H1 (cell line): Measurements from ENCODE around the gene GTF2A1. TPM values are rescaled to one million over a fixed set of nuclear protein-coding genes. Genes with fewer than 3 reads are reported as not detected.

Source experiments
- CTCF ChIA-PET: fragments of 300-600 bp; sonication (Branson Sonifier 250); formaldehyde crosslinking; loops from one replicate; lab custom pipeline; 2021; ENCODE audit not compliant: partially characterized antibody; lab: Charles Lee
- POLR2A ChIA-PET: fragments of 300-600 bp; sonication (Branson Sonifier 250); formaldehyde crosslinking; loops from one replicate; lab custom pipeline; 2021; ENCODE audit warnings: inconsistent platforms; ENCODE audit not compliant: partially characterized antibody; lab: Charles Lee
- DNase-seq, 2 experiments: peaks; one replicate each; pipeline versions ENCODE4 v3.0.0 to v3.0.0-alpha.2; 2010 to 2022; ENCODE audit warnings: low spot score in 2 of 2, low read depth in 1 of 2, mixed read lengths in 1 of 2
- FAIRE-seq: peaks from 2 replicates; lab custom pipeline; 2011; peaks lifted over from hg19 to GRCh38; lab: Jason Lieb, UNC
- H2AFZ ChIP-seq: 2 replicates; pipeline ENCODE4 v1.8.1; 2012; ENCODE audit warnings: low read length, inconsistent platforms
- H2AK5ac ChIP-seq: 2 replicates; pipeline ENCODE4 v1.6.1; 2013; ENCODE audit warnings: low read depth, low read length
- H2BK120ac ChIP-seq: replicated peaks from 2 replicates; pipeline ENCODE3; 2013; ENCODE audit warnings: low read depth, low read length, inconsistent platforms
- H2BK12ac ChIP-seq: 2 replicates; pipeline ENCODE4 v1.6.1; 2013; ENCODE audit warnings: low read depth, low read length
- H2BK15ac ChIP-seq: 2 replicates; pipeline ENCODE4 v1.6.1; 2013; ENCODE audit warnings: low read length
- H2BK20ac ChIP-seq: 2 replicates; pipeline ENCODE4 v1.6.1; 2013; ENCODE audit warnings: low read length
- H2BK5ac ChIP-seq: 2 replicates; pipeline ENCODE4 v1.6.1; 2013; ENCODE audit warnings: low read depth, low read length
- H3K14ac ChIP-seq: 2 replicates; pipeline ENCODE4 v1.6.1; 2013; ENCODE audit warnings: inconsistent platforms; ENCODE audit not compliant: insufficient read length
- H3K18ac ChIP-seq: 2 replicates; pipeline ENCODE4 v1.6.1; 2013; ENCODE audit warnings: low read length; ENCODE audit errors: extremely low read depth
- H3K23ac ChIP-seq: 2 replicates; pipeline ENCODE4 v1.6.1; 2013; ENCODE audit warnings: inconsistent platforms; ENCODE audit not compliant: insufficient read length
- H3K23me2 ChIP-seq: 2 replicates; pipeline ENCODE4 v1.6.1; 2013; ENCODE audit warnings: low read depth, low read length
- H3K27ac ChIP-seq: 2 replicates; pipeline ENCODE4 v1.6.1; 2011; ENCODE audit warnings: low read depth, low read length, inconsistent platforms
- H3K27me3 ChIP-seq, 4 experiments: replicated peaks in 1 of 4; 1 replicate in 1 of 4; 2 replicates in 3 of 4; pipeline versions ENCODE4 v1.6.1 to v1.8.1; 2011 to 2013; ENCODE audit warnings: low read length in 3 of 4, mild to moderate bottlenecking in 3 of 4, inconsistent platforms in 2 of 4, mixed read lengths in 2 of 4, moderate library complexity in 1 of 4; ENCODE audit not compliant: control insufficient read depth in 3 of 4, insufficient read depth in 3 of 4; ENCODE audit errors: extremely low read depth in 1 of 4
- H3K36me3 ChIP-seq, 4 experiments: 2 replicates each; pipeline versions ENCODE4 v1.6.1 to v1.8.1; 2011 to 2013; ENCODE audit warnings: mild to moderate bottlenecking in 4 of 4, low read length in 3 of 4, moderate library complexity in 2 of 4, control low read depth in 1 of 4, inconsistent platforms in 1 of 4; ENCODE audit not compliant: insufficient read depth in 4 of 4, control insufficient read depth in 2 of 4
- H3K4ac ChIP-seq: replicated peaks from 2 replicates; pipeline ENCODE3; 2013; ENCODE audit warnings: low read length, low read depth, mixed read lengths, inconsistent platforms; ENCODE audit not compliant: insufficient read length
- H3K4me1 ChIP-seq, 4 experiments: replicated peaks in 1 of 4; 1 replicate in 1 of 4; 2 replicates in 3 of 4; pipeline versions ENCODE4 v1.6.1 to v1.8.1; 2011 to 2013; ENCODE audit warnings: low read length in 3 of 4, inconsistent platforms in 2 of 4, mixed read lengths in 1 of 4; ENCODE audit not compliant: insufficient read depth in 4 of 4, control insufficient read depth in 3 of 4
- H3K4me2 ChIP-seq, 2 experiments: 2 replicates each; pipeline versions ENCODE4 v1.6.1 to v1.8.1; 2011 to 2013; ENCODE audit warnings: low read depth in 2 of 2, low read length in 2 of 2, control low read depth in 1 of 2, inconsistent platforms in 1 of 2, mild to moderate bottlenecking in 1 of 2; ENCODE audit not compliant: insufficient read depth in 1 of 2
- H3K4me3 ChIP-seq, 4 experiments: fragments of 200-600, 300-600 bp in 1 of 4; sonication (generic), shearing (Covaris generic), sonication (Bioruptor Twin) in 1 of 4; 2 replicates each; pipeline versions ENCODE4 v1.5.1 to v1.8.1; 2011 to 2016; ENCODE audit warnings: low read length in 4 of 4, low read depth in 3 of 4, control low read depth in 2 of 4, inconsistent platforms in 2 of 4, mild to moderate bottlenecking in 2 of 4, mixed read lengths in 1 of 4, moderate library complexity in 1 of 4; ENCODE audit not compliant: insufficient read depth in 2 of 4; ENCODE audit errors: extremely low read depth in 1 of 4
- H3K56ac ChIP-seq: replicated peaks from 2 replicates; pipeline ENCODE3; 2013; ENCODE audit warnings: low read depth, mild to moderate bottlenecking, mixed read lengths, low read length, inconsistent platforms; ENCODE audit not compliant: insufficient read length
- H3K79me1 ChIP-seq: 2 replicates; pipeline ENCODE4 v1.6.1; 2013; ENCODE audit warnings: low read depth, low read length, control low read depth
- H3K79me2 ChIP-seq, 2 experiments: 2 replicates each; pipeline versions ENCODE4 v1.6.1 to v1.8.1; 2012 to 2013; ENCODE audit warnings: low read length in 2 of 2, mild to moderate bottlenecking in 2 of 2, inconsistent platforms in 1 of 2; ENCODE audit not compliant: insufficient read depth in 2 of 2, control insufficient read depth in 1 of 2
- H3K9ac ChIP-seq, 4 experiments: replicated peaks in 1 of 4; 1 replicate in 1 of 4; 2 replicates in 3 of 4; pipeline versions ENCODE4 v1.6.1 to v1.8.1; 2011 to 2013; ENCODE audit warnings: low read depth in 3 of 4, low read length in 3 of 4, control low read depth in 2 of 4, mild to moderate bottlenecking in 2 of 4, moderate library complexity in 2 of 4, inconsistent platforms in 1 of 4; ENCODE audit errors: extremely low read depth in 1 of 4
- H3K9me3 ChIP-seq, 2 experiments: 2 replicates each; pipeline versions ENCODE4 v1.6.1 to v1.8.1; 2012 to 2013; ENCODE audit warnings: mild to moderate bottlenecking in 2 of 2, moderate library complexity in 2 of 2, control low read depth in 1 of 2, inconsistent platforms in 1 of 2, low read depth in 1 of 2, low read length in 1 of 2, mixed read lengths in 1 of 2; ENCODE audit not compliant: insufficient read depth in 2 of 2
- H4K20me1 ChIP-seq, 2 experiments: replicated peaks in 1 of 2; 2 replicates each; pipeline versions ENCODE3 to v1.8.1; 2011 to 2013; ENCODE audit warnings: inconsistent platforms in 2 of 2, low read length in 2 of 2, mild to moderate bottlenecking in 1 of 2; ENCODE audit not compliant: insufficient read depth in 2 of 2, control insufficient read depth in 1 of 2
- H4K5ac ChIP-seq: 2 replicates; pipeline ENCODE4 v1.6.1; 2013; ENCODE audit warnings: low read length, low read depth, mixed read lengths, inconsistent platforms; ENCODE audit not compliant: insufficient read length
- H4K8ac ChIP-seq: 2 replicates; pipeline ENCODE4 v1.8.0; 2013; ENCODE audit warnings: mild to moderate bottlenecking, moderate library complexity, low read length, inconsistent platforms; ENCODE audit not compliant: insufficient read depth; ENCODE audit errors: extremely low read depth
- H4K91ac ChIP-seq: replicated peaks from 2 replicates; pipeline ENCODE3; 2013; ENCODE audit warnings: low read length, mixed read lengths, inconsistent platforms; ENCODE audit not compliant: insufficient read length
- CTBP2 ChIP-seq: IDR thresholded peaks from 2 replicates; pipeline ENCODE4 v1.7.0; 2011; ENCODE audit warnings: borderline replicate concordance, mild to moderate bottlenecking, moderate library complexity, mixed read lengths, low read length; ENCODE audit not compliant: insufficient read depth, insufficient read length
- HDAC2 ChIP-seq, 2 experiments: fragments of 300-600 bp in 1 of 2; sonication (generic) in 1 of 2; IDR thresholded peaks; 2 replicates each; pipeline ENCODE4 v1.6.1; 2011 to 2012; ENCODE audit warnings: low read depth in 2 of 2, low read length in 2 of 2, mild to moderate bottlenecking in 2 of 2, moderate library complexity in 2 of 2, borderline replicate concordance in 1 of 2, inconsistent platforms in 1 of 2
- WGBS, 2 experiments: shearing (Covaris generic) in 1 of 2; methylation state at CpG; one replicate each; pipeline versions ENCODE4 v1.1.6 to v1.1.7; 2013 to 2015; ENCODE audit warnings: low lambda C conversion rate in 2 of 2, mixed read lengths in 2 of 2, inconsistent platforms in 1 of 2, low coverage in 1 of 2, missing lambda C conversion rate in 1 of 2; ENCODE audit not compliant: insufficient replicate concordance in 2 of 2, insufficient coverage in 1 of 2, insufficient read length in 1 of 2; ENCODE audit errors: extremely low coverage in 1 of 2, missing lambda C conversion rate in 1 of 2; 5-methylcytosine and 5-hydroxymethylcytosine counted together
- polyA plus RNA-seq, 7 experiments: library from polyadenylated mRNA; depleted of rRNA in 3 of 7; stranded (reverse) in 5 of 7; unstranded in 2 of 7; fragments of >200 nt in 5 of 7; fragments of 200-250 nt in 2 of 7; gene quantifications; 1 replicate in 5 of 7; 2 replicates in 1 of 7; 4 replicates in 1 of 7; pipeline versions ENCODE4 v1.2.1 to v1.2.3, GENCODE V29; 2011 to 2013; ENCODE audit warnings: missing spikeins in 2 of 7, mixed read lengths in 2 of 7
- total RNA-seq: library from RNA; stranded (reverse); fragmentation: NEBNext Ultra II Directional; extraction: Animal tissue kit (Norgen Biotek cat#: 25700); gene quantifications from 2 replicates; pipeline ENCODE4 v1.2.1, GENCODE V29; 2021

Gene GTF2A1
- total and polyA plus RNA-seq, 2 of the 8 experiments (the other 6 are each of a cell fraction or from before 2014, with no cell fraction given), result 24.1 to 57.8 TPM

DNA sequence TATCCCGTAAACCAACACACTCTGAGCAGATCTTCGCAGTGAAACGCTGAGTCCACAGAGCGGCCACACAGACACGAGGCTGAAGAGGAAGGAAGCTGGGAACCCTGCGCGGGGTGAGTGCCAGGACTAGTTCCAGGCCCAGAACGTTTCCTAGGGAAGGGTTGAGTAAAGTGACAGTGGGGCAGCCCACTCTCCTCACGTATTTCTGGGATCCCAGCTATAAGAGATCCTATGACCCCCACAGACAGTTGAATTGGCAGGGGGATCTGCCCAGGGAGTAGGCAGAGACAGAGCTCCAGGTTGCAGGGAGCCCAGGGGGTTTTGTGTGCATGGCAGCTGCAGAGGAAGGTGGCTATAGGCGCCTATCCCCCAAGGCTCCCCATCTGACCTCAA lies 51.1 kb downstream of the GTF2A1 start:
- peak overlapping the region; percentile 56; the same call in 1 of the 2 replicates for H2BK12ac ChIP-seq
- peak overlapping the region; percentile 96 for H4K91ac ChIP-seq
- peak overlapping the region; percentile 44 for H3K4ac ChIP-seq
- FAIRE-seq (no peak), DNase-seq (no peak)
- no peak overlapping the region for H3K14ac ChIP-seq
- H3K27ac ChIP-seq, result no peak overlapping the region
- H3K4me1 ChIP-seq, result peaks cover 0 to 5% (median 0%) of the 10 kb centered on the region in 4 experiments; a peak in 2 of 7 replicates
- peak overlapping the region; percentile 95; the same call in 1 of the 2 replicates for H2BK5ac ChIP-seq
- no peak overlapping the region for H3K23ac ChIP-seq
- WGBS, 2 experiments, result 44% methylated on average over 10 of the region's 10 CpGs; no CpG with 5 or more reads in 1 of the 2 experiments
- ChIA-PET POLR2A (interaction anchor here (0.7 to 3.0 kb wide), 6 partner anchors 26 to 100 kb away, joined by 3 to 15 read pairs (median 3); partner anchors contain the start of gene GTF2A1), CTCF (interaction anchor here (0.6 to 4.5 kb wide), 34 partner anchors 9 to 302 kb away, joined by 3 to 65 read pairs (median 4); partner anchors contain the start of gene TSHR)
- no peaks in the 10 kb centered on the region for H3K9me3 ChIP-seq
- H3K56ac ChIP-seq, result no peak overlapping the region
- peak overlapping the region; percentile 75 to 95 for H3K4me2 ChIP-seq
- H2BK20ac ChIP-seq, result no peak overlapping the region
- H3K4me3 ChIP-seq, result peak overlapping the region; percentile 49 to 85 (median 83)
- no peaks in the 10 kb centered on the region for H3K79me2 ChIP-seq
- H2BK15ac ChIP-seq, result no peak overlapping the region; the same call in 1 of the 2 replicates
- peak overlapping the region; percentile 92; the same call in 1 of the 2 replicates for H4K8ac ChIP-seq
- no peak overlapping the region for H2BK120ac ChIP-seq
- peak overlapping the region; percentile 85 for H4K5ac ChIP-seq
- no peaks in the 10 kb centered on the region for H3K27me3 ChIP-seq
- H3K9ac ChIP-seq, result peak overlapping the region in 3 of 4 experiments; percentile 8 to 81 (median 78); a peak in 5 of 7 replicates
- peak overlapping the region; percentile 100 for H3K18ac ChIP-seq
- H4K20me1 ChIP-seq, result no peaks in the 10 kb centered on the region
- no peak overlapping the region for H2AK5ac ChIP-seq
- H3K79me1 ChIP-seq, result no peaks in the 10 kb centered on the region
- H3K36me3 ChIP-seq, result no peaks in the 10 kb centered on the region
- peak overlapping the region; percentile 95 for H2AFZ ChIP-seq
- H3K23me2 ChIP-seq, result peaks cover 5% of the 10 kb centered on the region; the same call in 1 of the 2 replicates
- TF ChIP-seq HDAC2 (IDR thresholded peaks at IDR 0.05; ENCODE audit: borderline replicate concordance in 1 of 2, low read depth in 2 of 2, low read length in 2 of 2) (no peak), CTBP2 (no peak)
